AG04450 (cell line): Measurements from ENCODE around the gene MYOT. TPM values are rescaled to one million over a fixed set of nuclear protein-coding genes. Genes with fewer than 3 reads are reported as not detected.

ENCODE experiments used
- CTCF ChIA-PET: fragments of 300-600, 350-600 bp; formaldehyde crosslinking; extraction: SDS; loops from one replicate; lab custom pipeline; 2022; ENCODE audit warnings: antibody characterized with exemption, inconsistent platforms; lab: Charles Lee
- POLR2A ChIA-PET: fragments of 350-600 bp; formaldehyde crosslinking; extraction: SDS; loops from one replicate; lab custom pipeline; 2021; ENCODE audit warnings: antibody characterized with exemption, inconsistent platforms; lab: Yijun Ruan, JAX
- DNase-seq: peaks from one replicate; pipeline ENCODE4 v3.0.0-alpha.2; 2011; ENCODE audit warnings: low read depth, low spot score
- H3K27ac ChIP-seq: one replicate; pipeline ENCODE4 v1.5.1; 2012; ENCODE audit warnings: low read depth, low read length, control low read depth
- H3K27me3 ChIP-seq: one replicate; pipeline ENCODE4 v1.6.0; 2012; ENCODE audit warnings: low read length; ENCODE audit not compliant: control insufficient read depth, insufficient read depth
- H3K4me3 ChIP-seq: 2 replicates; pipeline ENCODE4 v1.5.1; 2011; ENCODE audit warnings: mild to moderate bottlenecking, low read depth, low read length, control low read depth
- H3K9me3 ChIP-seq: 2 replicates; pipeline ENCODE4 v1.5.1; 2012; ENCODE audit warnings: low read length; ENCODE audit not compliant: control insufficient read depth, insufficient read depth
- polyA plus RNA-seq: library from polyadenylated mRNA; depleted of rRNA; stranded (reverse); fragments of >200 nt; gene quantifications from 2 replicates; pipeline ENCODE4 v1.2.3, GENCODE V29; 2011
- TF ChIP-seq, protein P1 (sequence below): IDR thresholded peaks from 2 replicates; pipeline ENCODE4 v1.5.1; 2011; ENCODE audit warnings: low read depth, low read length, control low read depth, inconsistent platforms

MYOT gene
- polyA plus RNA-seq, 1 experiment = not detected

DNA sequence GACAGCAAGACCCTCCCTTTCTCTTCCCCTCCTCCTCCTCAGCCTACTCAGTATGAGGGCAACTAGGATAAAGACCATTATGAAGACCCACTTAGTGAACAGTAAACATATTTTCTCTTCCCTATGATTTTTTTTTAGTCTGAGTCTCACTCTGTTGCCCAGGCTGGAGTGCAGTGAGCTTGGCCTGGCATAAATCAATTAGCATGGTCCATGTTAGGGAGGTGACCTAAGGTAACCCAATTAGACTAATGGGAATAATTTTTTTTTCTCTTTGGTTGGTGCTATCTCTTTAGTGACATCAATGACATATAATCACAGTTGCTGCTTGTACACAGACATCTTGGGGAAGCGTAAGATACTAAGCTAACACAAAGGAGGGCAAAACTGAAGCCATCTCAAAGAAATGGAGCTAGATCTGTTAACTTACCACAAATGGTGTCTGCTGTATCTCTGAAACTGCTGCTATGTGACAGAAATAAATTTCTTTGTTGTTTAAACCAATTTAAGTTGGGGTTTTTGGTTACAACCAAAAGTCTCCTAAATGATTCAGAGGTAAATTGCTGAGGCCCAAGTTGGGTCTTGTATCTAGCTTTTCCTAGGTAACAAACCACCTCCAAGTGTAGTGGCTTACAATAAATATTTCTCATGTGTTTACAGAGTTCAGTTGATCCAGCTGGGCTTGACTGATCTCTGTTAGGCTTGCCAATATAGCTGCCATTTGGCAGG, 34.9 kb downstream of the MYOT start:
- CTCF ChIA-PET = no interaction called here
- POLR2A ChIA-PET = no interaction called here
- Histone ChIP-seq H3K4me3 (no peak overlapping the region), H3K27me3 (peaks cover 6% of the 10 kb centered on the region), H3K27ac (no peak overlapping the region), H3K9me3 (no peaks in the 10 kb centered on the region)
- DNase-seq = no peak
- TF ChIP-seq, protein P1, sequence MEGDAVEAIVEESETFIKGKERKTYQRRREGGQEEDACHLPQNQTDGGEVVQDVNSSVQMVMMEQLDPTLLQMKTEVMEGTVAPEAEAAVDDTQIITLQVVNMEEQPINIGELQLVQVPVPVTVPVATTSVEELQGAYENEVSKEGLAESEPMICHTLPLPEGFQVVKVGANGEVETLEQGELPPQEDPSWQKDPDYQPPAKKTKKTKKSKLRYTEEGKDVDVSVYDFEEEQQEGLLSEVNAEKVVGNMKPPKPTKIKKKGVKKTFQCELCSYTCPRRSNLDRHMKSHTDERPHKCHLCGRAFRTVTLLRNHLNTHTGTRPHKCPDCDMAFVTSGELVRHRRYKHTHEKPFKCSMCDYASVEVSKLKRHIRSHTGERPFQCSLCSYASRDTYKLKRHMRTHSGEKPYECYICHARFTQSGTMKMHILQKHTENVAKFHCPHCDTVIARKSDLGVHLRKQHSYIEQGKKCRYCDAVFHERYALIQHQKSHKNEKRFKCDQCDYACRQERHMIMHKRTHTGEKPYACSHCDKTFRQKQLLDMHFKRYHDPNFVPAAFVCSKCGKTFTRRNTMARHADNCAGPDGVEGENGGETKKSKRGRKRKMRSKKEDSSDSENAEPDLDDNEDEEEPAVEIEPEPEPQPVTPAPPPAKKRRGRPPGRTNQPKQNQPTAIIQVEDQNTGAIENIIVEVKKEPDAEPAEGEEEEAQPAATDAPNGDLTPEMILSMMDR = no peak

DNA sequence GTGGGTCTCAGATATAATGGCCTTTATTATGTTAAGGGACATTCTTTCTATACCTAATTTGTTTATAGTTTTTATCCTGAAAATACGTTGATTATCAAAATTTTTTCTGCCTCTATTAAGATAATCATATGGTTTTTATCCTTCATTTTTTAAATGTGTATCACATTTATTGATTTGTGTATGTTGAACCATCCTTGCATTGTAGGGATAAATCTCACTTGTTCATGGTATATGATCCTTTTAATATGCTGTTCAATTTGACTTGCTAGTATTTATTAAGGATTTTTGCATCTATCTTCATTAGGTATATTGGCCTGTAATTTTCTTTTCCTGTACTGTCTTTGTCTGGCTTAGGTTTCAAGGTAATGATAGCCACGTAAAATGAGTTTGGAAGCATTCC, 47.1 kb downstream of the MYOT start:
- H3K4me3 ChIP-seq = no peak overlapping the region
- DNase-seq = no peak
- TF ChIP-seq, protein P1 = no peak
- peaks cover 3% of the 10 kb centered on the region; the same call in 1 of the 2 replicates for H3K9me3 ChIP-seq
- H3K27me3 ChIP-seq = no peaks in the 10 kb centered on the region
- H3K27ac ChIP-seq = no peak overlapping the region
- ChIA-PET CTCF (interaction anchor here (1.1 kb wide), 1 partner anchor 136 kb away, joined by 3 read pairs; no protein-coding TSS in a partner anchor), POLR2A (no interaction called here)

DNA sequence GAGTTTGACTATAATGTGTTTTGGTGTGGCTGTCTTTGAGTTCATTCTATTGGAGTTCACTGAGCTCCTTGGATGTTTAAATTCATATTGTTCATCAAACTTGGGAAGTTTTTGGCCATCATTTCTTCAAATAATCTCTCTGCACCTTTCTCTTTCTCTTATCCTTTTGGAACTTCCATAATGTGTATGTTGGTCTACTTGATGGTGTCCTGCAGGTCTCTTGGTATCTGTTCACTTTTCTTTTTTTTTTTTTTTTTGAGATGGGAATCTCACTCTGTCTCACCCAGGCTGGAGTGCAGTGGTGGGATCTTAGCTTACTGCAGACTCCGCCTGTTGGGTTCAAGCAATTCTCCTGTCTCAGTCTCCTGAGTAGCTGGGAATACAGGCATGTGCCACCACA, 49.3 kb downstream of the MYOT start:
- ChIA-PET CTCF (interaction anchor here (0.6 to 0.7 kb wide), 2 partner anchors 8 to 137 kb away, joined by 3 to 8 read pairs; no protein-coding TSS in a partner anchor), POLR2A (no interaction called here)
- no peak overlapping the region for H3K4me3 ChIP-seq
- H3K27ac ChIP-seq = no peak overlapping the region
- no peak for DNase-seq
- no peaks in the 10 kb centered on the region for H3K27me3 ChIP-seq
- TF ChIP-seq, protein P1 = no peak
- H3K9me3 ChIP-seq = peaks cover 3% of the 10 kb centered on the region; the same call in 1 of the 2 replicates

DNA sequence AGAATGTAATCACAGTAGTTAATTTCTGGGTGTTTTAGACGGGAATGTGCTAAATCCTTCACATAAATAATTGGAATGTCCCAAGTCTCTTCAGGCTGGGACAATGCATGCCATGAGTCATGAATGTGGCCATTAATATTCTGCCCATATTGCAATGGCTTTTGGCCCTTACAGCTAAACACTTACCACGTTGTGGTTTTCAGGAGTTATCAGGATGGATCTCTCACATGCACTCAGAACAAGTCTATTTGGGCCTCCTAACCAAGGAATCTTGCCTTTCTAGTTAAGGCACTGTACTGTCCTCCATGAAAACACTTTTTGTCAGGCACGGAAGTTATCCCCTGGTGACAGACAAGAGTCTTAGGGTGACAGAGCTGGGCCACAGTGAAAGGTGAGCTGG, 54.3 kb downstream of the MYOT start:
- CTCF ChIA-PET = interaction anchor here (0.6 kb wide), 2 partner anchors 24 to 46 kb away, joined by 5 read pairs; no protein-coding TSS in a partner anchor
- no peak for DNase-seq
- H3K4me3 ChIP-seq = no peak overlapping the region
- TF ChIP-seq, protein P1 = no peak
- no peaks in the 10 kb centered on the region for H3K27me3 ChIP-seq
- POLR2A ChIA-PET = interaction anchor here (1.2 kb wide), 1 partner anchor 32 kb away, joined by 5 read pairs; no protein-coding TSS in a partner anchor
- H3K9me3 ChIP-seq = 0 out of 2 replicates have a peak, but pooled peaks cover 3% of the 10 kb centered on the region
- no peak overlapping the region for H3K27ac ChIP-seq

DNA sequence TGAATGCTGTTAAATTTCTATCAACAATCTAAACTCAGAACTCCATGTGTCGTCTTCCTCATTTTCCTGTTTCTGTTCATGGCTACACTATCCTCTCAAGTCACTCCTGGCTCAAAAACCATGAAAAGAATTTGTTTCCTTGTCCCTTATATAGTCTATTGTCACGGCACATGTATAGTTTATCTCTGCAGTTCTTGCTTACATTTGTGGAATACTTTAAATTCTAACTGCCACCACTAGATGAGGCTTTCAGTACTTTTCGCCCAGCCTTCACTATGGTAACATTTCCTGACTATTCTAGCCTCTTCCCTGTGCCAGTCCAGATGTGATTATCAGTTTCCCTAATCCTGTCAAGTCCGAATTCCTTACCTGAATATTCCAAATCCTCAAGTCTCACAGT, 56.2 kb downstream of the MYOT start:
- no peak for DNase-seq

More for the DNA sequence above, 56.2 kb downstream of the MYOT start:
- no peaks in the 10 kb centered on the region for H3K27me3 ChIP-seq
- TF ChIP-seq, protein P1 = peak; percentile 40
- CTCF ChIA-PET = no interaction called here
- no peak overlapping the region for H3K4me3 ChIP-seq
- no peak overlapping the region for H3K27ac ChIP-seq
- POLR2A ChIA-PET = interaction anchor here (0.9 kb wide), 1 partner anchor 34 kb away, joined by 3 read pairs; the partner anchor contains the start of gene PKD2L2
- H3K9me3 ChIP-seq = no peaks in the 10 kb centered on the region
